NCI-H1436 treated with DMSO at 0.1 percent for 48 hours (cell line): Measurements from ENCODE around the gene LZTS3.
A peak's percentile ranks its signal among the peaks of the same experiment; 100 is the strongest.
"Not testable (repeated sequence)": the region's sequence is repeated elsewhere in the genome, so short reads cannot be mapped to it uniquely, and the experiment has no call there.

Experiments used
- DNase-seq: peaks from one replicate; lab custom pipeline; 2025; lab: John Stamatoyannopoulos, UW

LZTS3 gene

GRCh38 chr20:3172933-3173609 lies at the start of gene LZTS3:
TSS of gene LZTS3 (minus strand) at chr20:3173549. CDS start at chr20:3167163, 6,386 bp downstream.
- DNase-seq, result peak; percentile 13

GRCh38 chr20:3221398-3222226 lies 48.3 kb upstream of the LZTS3 start:
- DNase-seq, result no peak

- no peak for DNase-seq
Measured at GRCh38 chr20:3218307-3218988, 45.1 kb upstream of the LZTS3 start.

- DNase-seq, result not testable (repeated sequence)
Measured at GRCh38 chr20:3215359-3215917, 42.1 kb upstream of the LZTS3 start.

DNA sequence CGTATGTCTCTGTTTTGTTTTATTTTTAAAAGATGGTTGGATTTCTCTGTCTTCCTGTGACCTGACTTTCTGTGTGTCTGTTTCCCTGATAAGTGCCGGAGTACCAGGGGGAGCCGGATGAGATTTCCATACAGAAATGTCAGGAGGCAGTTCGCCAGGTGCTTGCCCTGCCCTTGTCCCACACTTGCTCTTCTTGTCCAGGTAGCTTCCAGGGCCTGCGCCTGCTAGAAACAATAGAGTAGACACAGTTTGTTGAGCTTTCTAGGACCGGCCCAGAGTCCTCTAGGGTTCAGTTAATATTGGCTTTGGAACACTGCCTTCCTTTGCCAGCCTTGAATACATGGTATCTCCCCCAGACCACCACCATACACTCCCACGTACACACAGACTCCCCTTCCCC lies 39.9 kb upstream of the LZTS3 start:
- no peak for DNase-seq

DNA sequence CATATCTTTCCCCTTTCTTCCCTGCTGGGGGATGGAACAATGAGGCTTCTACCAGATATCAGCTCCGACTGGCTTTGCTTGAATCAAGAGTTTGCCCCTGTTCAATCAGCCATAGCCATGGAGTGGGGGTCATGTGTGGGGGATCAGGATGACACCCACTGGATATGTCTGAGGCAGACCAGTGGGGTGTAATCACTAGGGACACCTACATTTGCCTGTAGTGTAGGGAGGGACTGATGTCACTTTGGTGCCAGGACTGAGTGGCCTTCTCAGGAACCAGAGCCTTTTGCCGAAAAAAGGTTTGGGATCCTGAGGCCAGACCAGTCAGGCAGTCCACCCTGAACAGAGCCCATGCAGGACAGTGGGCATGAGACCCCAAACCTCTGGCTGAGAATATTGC lies 37.0 kb upstream of the LZTS3 start:
- no peak for DNase-seq

- no peak for DNase-seq
Measured at GRCh38 chr20:3209946-3210317, 36.6 kb upstream of the LZTS3 start.

DNA sequence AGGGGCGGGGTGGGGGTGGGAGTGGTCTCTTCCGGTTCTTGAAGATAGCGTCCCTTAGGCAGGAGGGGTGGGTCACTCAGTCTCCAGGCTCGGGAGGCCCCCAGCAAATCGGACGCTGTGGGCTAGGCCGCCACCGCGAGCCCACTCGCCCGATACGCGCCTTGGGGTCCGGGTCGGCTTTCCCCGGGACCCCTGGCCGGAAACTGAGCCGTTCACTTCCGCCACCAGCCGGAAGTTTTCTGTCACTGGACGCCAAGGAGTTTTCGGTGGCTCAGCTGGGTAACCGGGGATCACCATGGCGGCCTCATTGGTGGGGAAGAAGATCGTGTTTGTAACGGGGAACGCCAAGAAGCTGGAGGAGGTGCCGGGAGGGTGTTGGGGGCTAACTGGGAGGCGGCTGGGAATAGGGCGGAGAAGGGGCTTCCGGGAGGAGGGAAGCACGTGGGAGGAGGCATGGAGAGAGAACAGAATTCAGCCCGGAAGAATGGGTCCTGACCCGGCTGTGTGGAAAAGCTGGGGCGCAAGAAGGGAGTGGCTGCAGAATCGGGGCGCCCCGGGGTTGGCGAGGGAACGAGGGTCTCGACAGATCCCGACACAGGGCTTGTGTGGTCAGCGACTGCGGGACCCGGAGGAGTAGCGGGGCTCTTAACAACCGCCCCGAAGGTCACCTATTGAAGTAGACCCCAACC lies 36.1 kb upstream of the LZTS3 start, which contains the start of gene ITPA:
Gene ITPA (plus strand): TSS at position 242 of the 689 bp plus-strand sequence. CDS start 54 bp downstream, at position 296.
- no peak for DNase-seq

DNA sequence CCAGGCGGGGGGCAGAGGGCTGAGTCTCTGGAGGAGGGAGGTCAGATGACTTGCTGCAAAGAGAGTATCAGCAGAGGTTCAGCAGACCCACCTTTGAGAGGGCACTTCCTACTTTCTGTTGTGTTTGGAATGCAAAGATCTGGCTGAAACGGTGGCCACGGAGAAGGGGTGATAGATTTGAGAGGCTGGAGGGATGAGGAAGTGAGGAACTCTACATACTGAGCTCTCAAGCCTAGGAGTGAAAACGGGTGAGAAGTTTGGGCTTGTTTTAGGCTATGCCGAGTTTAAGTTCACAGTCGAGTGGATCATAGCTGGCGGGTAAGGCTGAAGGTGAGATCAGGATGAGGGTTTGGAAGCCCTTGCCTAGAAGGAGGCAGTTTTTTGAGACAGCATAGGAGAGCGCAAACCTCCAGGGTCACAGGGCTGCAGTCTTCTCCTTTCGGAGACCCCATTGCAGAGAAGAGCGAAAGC lies 35.5 kb upstream of the LZTS3 start:
- DNase-seq, result no peak

DNA sequence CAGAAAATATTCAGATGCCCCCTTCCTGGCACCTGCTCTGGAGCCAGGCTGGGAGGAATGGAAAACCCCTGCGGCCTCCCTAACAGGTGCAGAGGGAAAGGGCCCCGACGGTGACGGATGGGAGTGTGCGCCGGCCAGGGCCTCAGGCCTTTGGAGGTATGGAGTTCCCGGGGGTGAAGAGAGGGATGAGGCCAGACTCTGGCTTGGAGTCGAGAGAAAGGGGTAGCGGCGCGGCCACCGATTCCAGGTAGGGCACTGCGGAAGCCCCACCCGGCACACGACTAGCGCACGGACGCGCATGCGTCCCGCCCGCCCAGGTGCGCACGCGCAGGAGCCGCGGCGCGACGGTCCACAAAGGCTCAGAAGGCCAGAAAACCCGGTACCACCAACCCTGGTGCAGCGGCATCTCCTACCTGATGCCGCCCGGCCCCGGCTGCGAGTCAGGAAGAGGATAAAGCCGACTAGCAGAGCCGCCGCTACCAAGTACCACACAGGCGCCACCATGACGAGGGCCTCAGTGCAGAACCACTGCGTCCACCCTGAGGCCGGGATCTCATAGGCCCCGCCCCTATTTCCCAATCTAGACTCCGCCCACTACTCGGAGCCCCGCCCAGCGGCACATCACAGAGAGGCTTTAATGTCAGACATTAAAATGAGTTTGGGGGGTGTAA lies 30.9 kb upstream of the LZTS3 start, which contains the start of gene DDRGK1:
Gene DDRGK1 (minus strand): TSS at position 559 of the 671 bp plus-strand sequence. CDS start 55 bp downstream, at position 504.
- peak; percentile 33 for DNase-seq

- no peak for DNase-seq
Measured at GRCh38 chr20:3203315-3204123, 30.2 kb upstream of the LZTS3 start.

GRCh38 chr20:3202965-3203314 lies 29.6 kb upstream of the LZTS3 start:
- no peak for DNase-seq

DNA sequence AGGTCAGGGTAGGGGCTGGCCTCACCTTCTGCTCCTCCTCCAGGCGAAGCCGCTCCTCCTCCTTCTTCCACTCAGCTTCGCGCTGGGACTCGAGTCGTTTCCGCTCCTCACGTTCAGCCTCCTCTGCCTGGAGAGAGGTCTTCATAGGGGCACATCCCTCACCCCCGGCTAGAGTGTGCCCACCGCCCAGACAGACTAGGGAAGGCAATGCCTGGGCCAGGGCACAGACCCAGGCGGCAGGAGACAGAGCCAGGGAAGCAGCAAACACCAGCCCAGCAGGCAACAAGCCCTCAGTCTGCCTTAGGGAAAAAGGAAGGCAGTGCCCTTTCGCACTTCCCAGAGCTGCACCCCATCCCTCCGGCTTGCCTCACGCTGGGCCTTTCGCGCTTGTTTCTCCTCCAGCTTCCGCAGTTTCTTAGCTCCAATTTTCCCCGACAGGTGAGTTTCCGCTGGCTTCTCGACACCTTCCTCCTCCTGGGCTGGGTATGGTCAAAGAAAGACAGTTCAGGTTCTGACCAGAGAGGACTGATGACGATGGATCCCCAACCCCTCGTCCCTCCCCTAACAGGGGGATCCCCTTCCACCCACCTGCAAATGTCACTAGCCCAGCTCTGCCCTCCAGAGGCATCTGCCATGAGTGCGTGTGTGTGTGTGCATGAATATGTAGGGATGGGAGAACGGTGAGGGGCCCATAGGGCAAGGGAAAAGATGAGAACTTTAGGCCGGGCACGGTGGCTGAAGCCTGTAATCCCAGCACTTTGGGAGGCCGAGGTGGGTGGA lies 26.8 kb upstream of the LZTS3 start:
- no peak for DNase-seq

DNA sequence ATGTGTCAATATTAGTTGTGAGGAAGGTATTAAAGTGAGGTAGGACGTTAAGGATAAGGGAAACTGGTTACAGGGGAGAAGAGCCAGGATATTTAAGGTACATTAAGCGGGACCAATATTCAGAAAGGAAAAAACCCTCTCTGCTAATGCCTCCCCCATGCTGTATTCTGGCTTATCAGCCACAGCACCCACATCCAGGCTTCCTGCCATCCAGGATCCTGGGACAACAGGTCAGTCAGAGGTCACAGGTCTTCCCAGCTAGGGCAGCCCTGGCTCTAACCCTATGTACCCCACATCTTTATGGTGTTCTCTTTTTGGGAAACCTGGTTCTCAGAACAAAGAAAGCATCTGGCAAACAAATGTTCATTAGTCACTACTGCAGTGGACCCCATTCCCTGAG lies 25.9 kb upstream of the LZTS3 start:
- no peak for DNase-seq

DNA sequence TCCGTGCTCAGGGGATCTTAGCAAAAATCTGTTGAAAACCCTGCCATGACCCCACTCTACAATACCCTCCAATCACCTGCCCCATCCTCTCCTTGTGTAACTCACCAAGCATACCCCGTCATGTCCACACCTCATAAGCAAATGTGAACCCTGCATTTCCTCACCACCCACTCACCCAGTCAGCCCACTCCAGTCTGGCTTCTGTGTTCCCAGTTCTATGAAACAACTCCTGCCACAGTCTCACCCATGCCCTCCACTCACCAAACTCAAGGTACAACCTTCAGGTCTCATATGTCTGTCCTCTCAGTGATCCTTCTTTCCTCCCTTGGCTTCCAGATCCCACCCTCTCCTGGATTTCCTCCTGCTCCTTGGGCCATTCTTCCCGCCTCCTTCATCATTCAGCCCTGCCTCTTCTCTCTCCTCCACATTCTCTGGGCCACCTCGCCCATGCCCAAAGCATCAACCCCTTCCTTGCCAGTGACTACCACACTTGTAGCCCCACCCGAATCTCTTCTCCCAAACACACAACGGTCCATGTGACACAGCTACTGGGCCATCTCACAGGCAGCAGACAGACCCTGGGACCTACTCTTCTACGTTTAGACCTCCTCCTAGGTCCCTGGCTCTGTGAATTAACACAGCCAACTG lies 22.4 kb upstream of the LZTS3 start:
- DNase-seq, result no peak

- DNase-seq, result no peak
Measured at GRCh38 chr20:3194617-3195280, 21.4 kb upstream of the LZTS3 start.

DNA sequence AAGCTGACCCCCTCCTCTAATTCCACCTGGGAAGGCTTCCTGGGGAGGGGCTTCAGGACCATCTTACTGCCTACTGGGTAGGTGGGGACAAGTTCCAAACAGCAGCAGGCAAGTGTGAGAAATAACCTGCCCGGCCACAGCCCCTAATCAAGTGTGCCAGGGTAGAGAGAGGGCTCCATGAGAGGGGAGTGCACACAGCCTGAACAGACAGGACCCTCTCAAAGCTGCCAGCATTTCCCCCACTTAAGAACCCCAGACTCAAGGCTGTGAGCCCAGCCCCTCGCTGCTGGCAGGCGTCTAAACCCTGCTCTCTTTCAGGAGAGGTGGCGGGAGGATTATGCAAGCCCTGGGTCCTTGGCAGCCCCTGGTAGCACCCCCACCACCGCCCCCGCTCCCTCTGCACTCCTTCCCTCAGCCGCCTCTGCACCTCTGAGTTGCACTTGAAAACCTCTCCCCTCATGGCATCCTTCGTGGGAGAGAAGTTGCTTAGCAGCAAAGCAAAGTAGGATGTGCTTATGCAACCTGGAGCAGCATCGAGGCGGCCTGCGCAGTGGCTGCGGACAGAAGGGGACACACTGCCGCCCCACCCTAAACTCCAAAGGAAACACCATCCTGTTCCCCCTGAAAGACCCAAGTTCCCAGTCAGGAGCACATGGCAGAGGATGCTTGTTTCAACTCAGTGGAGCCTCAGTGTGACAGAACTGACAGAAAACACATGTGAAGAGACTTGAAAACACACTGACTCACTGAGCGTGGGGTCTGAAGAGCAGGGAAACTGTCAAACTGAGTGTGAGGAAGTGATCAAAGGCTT lies 20.7 kb upstream of the LZTS3 start:
- DNase-seq, result no peak
